SU-DHL-6 (cell line): ENCODE data around the gene PRKAR1B.

Experiments
- H2AFZ ChIP-seq: fragments of 200-600 bp; sonication (generic); 2 replicates; pipeline ENCODE4 v1.6.1; 2014; ENCODE audit warnings: low read depth, mild to moderate bottlenecking, moderate library complexity, mixed read lengths, antibody characterized with exemption, low read length; ENCODE audit not compliant: severe bottlenecking
- H3F3A ChIP-seq: fragments of 200-600 bp; shearing (Covaris generic); 2 replicates; pipeline ENCODE4 v1.6.0; 2016; ENCODE audit warnings: antibody characterized with exemption, mild to moderate bottlenecking; ENCODE audit not compliant: insufficient read depth
- H3K27ac ChIP-seq: fragments of 200-600 bp; sonication (generic); 2 replicates; pipeline ENCODE4 v1.5.1; 2016; ENCODE audit warnings: low read depth, mild to moderate bottlenecking, low read length, moderate library complexity, mixed read lengths
- H3K27me3 ChIP-seq: fragments of 200-600 bp; sonication (generic), shearing (Covaris generic); 2 replicates; pipeline ENCODE4 v1.6.0; 2014; ENCODE audit warnings: mild to moderate bottlenecking, low read length
- H3K36me3 ChIP-seq: fragments of 200-600 bp; sonication (generic); 2 replicates; pipeline ENCODE4 v1.6.1; 2014; ENCODE audit warnings: mild to moderate bottlenecking, low read length, mixed read lengths
- H3K4me2 ChIP-seq: fragments of 300-600, 200-600 bp; shearing (Covaris generic), sonication (generic); 2 replicates; pipeline ENCODE4 v1.6.0; 2014; ENCODE audit warnings: low read length, low read depth, mild to moderate bottlenecking; ENCODE audit not compliant: poor library complexity, severe bottlenecking
- H3K4me3 ChIP-seq: fragments of 200-600 bp; sonication (generic); 2 replicates; pipeline ENCODE4 v1.5.1; 2014; ENCODE audit warnings: antibody characterized with exemption, low read length, mild to moderate bottlenecking, mixed read lengths; ENCODE audit not compliant: insufficient read depth, poor library complexity, severe bottlenecking
- H3K79me2 ChIP-seq: fragments of 200-600 bp; sonication (generic); 2 replicates; pipeline ENCODE4 v1.6.1; 2014; ENCODE audit warnings: mild to moderate bottlenecking, low read length, moderate library complexity; ENCODE audit not compliant: insufficient read depth
- H3K9ac ChIP-seq: fragments of 200-600 bp; sonication (generic); 2 replicates; pipeline ENCODE4 v1.7.0; 2014; ENCODE audit warnings: mild to moderate bottlenecking, low read length
- H3K9me2 ChIP-seq: fragments of 200-600 bp; sonication (generic); replicated peaks from 2 replicates; pipeline ENCODE4 v1.6.1; 2014; ENCODE audit warnings: low read length; ENCODE audit not compliant: insufficient read depth
- H3K9me3 ChIP-seq: fragments of 200-600 bp; sonication (generic); 2 replicates; pipeline ENCODE4 v1.6.1; 2014; ENCODE audit warnings: low read length, mixed read lengths; ENCODE audit not compliant: insufficient read depth
- H4K20me1 ChIP-seq: fragments of 200-600 bp; sonication (generic); 2 replicates; pipeline ENCODE4 v1.6.1; 2014; ENCODE audit warnings: low read depth, mild to moderate bottlenecking, antibody characterized with exemption, low read length, moderate library complexity, mixed read lengths
- CTCF ChIP-seq: fragments of 200-600 bp; sonication (generic); IDR thresholded peaks from one replicate; pipeline ENCODE4 v1.5.1; 2017; ENCODE audit warnings: antibody characterized with exemption, mild to moderate bottlenecking, low read length, moderate library complexity; ENCODE audit not compliant: insufficient read depth, poor library complexity, severe bottlenecking
- EZH2phosphoT487 ChIP-seq: fragments of 200-600 bp; sonication (generic), shearing (Covaris generic); conservative IDR thresholded peaks from 2 replicates; pipeline ENCODE4 v1.6.1; 2018; ENCODE audit warnings: mild to moderate bottlenecking, antibody characterized with exemption, low read length, moderate library complexity, mixed read lengths

The PRKAR1B gene

DNA sequence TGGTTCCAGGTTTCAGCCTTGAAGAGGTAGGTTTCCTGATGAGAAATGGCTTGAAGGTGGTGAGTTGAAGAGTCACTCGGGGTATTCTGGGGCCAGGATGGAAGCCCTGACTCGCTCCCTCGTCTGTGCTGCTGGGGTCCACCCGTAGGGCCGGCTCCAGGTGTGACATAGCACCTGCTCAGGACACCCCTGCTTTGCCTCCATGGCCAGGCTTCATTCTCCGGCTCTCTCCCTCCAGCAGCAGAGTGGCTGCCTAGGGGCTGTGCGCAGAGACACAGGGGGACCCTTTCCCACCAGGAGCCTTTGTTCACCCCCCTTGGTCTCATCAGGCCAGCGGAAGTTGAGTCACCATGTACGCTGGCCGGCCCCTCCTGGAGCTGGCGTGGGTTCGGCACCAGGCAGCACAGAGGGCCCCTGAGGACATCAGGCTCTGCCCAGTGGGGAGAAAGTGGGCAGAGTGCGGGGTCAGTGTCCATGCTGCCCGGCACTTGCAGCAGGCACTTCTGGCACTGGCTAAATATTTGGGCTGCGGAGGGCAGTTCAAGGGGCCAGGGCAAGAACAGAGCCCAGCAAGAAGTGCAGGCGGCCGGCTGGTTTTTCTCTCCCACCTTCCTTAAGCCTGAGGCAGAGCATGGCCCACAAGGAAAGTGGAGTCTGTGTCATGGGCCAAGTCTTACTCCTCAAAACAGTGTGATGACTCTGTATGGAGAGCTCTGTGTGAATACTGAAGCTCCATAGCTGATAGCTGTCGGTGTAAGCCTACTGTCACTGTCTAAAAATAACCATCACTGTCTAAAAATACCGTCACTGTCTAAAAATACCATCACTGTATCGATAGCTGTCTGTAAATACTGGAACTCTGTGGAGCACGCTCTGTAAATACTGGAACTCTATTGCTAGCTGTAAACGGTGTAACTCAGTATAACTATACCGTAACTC is 3.7 kb upstream of the PRKAR1B start:
- Histone ChIP-seq H3K9me2 (no peaks in the 10 kb centered on the region), H3K9ac (no peak overlapping the region), H3K4me2 (no peak overlapping the region), H3K27ac (no peak overlapping the region), H3K79me2 (peaks cover 55% of the 10 kb centered on the region), H3K27me3 (no peaks in the 10 kb centered on the region), H3K4me3 (no peak overlapping the region), H2AFZ (no peak overlapping the region), H3F3A (no peaks in the 10 kb centered on the region), H3K9me3 (peaks cover 18% of the 10 kb centered on the region; the same call in 1 of the 2 replicates), H3K36me3 (peaks cover 20% of the 10 kb centered on the region), H4K20me1 (no peaks in the 10 kb centered on the region)
- TF ChIP-seq EZH2phosphoT487 (no peak), CTCF (no peak)

GRCh38 chr7:729140-730000 is 2.3 kb upstream of the PRKAR1B start:
- peaks cover 55% of the 10 kb centered on the region for H3K79me2 ChIP-seq
- peaks cover 8% of the 10 kb centered on the region for H3K36me3 ChIP-seq

GRCh38 chr7:728602-729001 is 1.5 kb upstream of the PRKAR1B start:
- Histone ChIP-seq H3K9me2 (no peaks in the 10 kb centered on the region), H3K36me3 (peaks cover under 1% of the 10 kb centered on the region), H3K79me2 (peaks cover 55% of the 10 kb centered on the region), H3K9ac (no peak overlapping the region), H2AFZ (no peak overlapping the region), H3K4me3 (no peak overlapping the region), H3K27ac (no peak overlapping the region), H3K9me3 (no peaks in the 10 kb centered on the region), H4K20me1 (no peaks in the 10 kb centered on the region), H3K4me2 (no peak overlapping the region), H3F3A (no peaks in the 10 kb centered on the region), H3K27me3 (no peaks in the 10 kb centered on the region)
- TF ChIP-seq EZH2phosphoT487, result no peak
- no peak for TF ChIP-seq CTCF

More at GRCh38 chr7:729140-730000, 2.3 kb upstream of the PRKAR1B start:
- H3K4me2 ChIP-seq, result no peak overlapping the region
- H3K9me3 ChIP-seq, result peaks cover 7% of the 10 kb centered on the region; the same call in 1 of the 2 replicates
- no peaks in the 10 kb centered on the region for H3K27me3 ChIP-seq
- H3K9me2 ChIP-seq, result no peaks in the 10 kb centered on the region
- no peak for TF ChIP-seq CTCF
- no peak for TF ChIP-seq EZH2phosphoT487
- H4K20me1 ChIP-seq, result no peaks in the 10 kb centered on the region
- H3K4me3 ChIP-seq, result no peak overlapping the region
- H3K9ac ChIP-seq, result no peak overlapping the region
- no peak overlapping the region for H2AFZ ChIP-seq
- H3F3A ChIP-seq, result no peaks in the 10 kb centered on the region
- H3K27ac ChIP-seq, result no peak overlapping the region
